HG03575 (cell line): ENCODE data around the gene TOGARAM2.

Experiments used
- ATAC-seq: cut with Tn5 transposase; IDR thresholded peaks from one replicate; pipeline ENCODE4 v1.9.1; 2021; ENCODE audit not compliant: unreplicated experiment, insufficient number of reproducible peaks, low FRiP score; ENCODE audit errors: extremely low read depth

Gene TOGARAM2

DNA sequence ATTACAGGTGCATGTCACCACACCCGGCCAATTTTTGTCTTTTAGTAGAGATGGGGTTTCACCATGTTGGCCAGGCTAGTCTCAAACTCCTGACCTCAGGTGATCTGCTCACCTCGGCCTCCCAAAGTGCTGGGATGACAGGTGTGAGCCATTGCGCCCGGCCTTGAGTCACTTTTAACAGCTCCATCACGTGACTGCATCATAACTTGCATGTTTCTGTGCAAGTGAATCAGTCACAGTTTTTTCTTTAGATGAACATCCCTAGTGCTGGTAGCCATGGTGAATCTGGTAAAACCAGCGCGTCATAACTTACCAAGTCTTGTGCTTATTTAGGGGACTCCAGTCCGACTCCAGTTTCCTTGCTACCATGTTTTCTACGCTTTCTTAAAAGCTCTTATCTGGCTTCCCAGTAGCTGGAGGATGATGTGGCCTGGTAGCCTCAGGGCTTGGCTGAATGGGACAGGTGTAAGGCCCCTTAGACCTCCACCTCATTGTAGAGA lies 60.1 kb downstream of the TOGARAM2 start:
- no peak for ATAC-seq

- no peak for ATAC-seq
Observed at GRCh38 chr2:29042561-29043075, 61.5 kb downstream of the TOGARAM2 start.

- no peak for ATAC-seq
Observed at GRCh38 chr2:29044459-29044858, 63.4 kb downstream of the TOGARAM2 start.

GRCh38 chr2:29046321-29046720 lies 65.2 kb downstream of the TOGARAM2 start:
- no peak for ATAC-seq

DNA sequence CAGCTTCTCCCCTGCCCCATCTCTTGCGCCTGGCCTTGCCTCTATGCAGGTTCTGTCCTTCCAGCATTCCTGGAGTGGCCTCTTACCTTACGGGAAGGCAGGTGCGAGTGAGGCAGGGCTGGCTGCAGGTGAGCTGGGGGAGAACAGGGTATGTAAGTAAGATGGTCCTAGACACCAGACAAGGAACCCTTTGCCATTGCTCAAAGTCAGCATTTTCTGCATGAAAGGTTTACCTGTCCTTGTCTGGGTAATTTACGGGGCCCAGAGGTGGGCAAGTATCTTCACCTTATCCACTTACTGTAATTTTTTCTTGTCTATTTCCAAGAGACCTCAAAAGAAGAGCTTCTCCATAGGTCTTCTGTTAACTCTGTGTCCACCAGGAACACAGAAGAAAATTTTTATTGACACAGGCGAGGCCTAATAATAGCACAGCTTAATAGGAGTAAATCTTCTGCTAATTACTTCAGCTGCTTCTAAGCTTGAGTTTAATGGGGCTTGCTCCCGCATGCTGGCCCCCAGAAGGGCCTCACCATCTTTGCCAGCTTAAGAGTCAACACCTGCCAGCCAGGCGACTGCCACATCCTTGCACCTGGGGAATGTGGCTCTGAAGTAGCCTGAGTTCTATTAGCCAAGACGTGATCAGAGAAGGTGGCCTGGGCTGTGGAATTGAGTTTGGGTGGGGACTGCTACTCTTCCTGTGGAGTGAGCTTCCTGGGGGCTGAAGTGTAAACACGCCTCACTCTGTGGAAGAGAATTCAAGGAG lies 66.2 kb downstream of the TOGARAM2 start:
- ATAC-seq, result no peak

GRCh38 chr2:29050591-29050990 lies 69.5 kb downstream of the TOGARAM2 start:
- ATAC-seq, result no peak

GRCh38 chr2:29051730-29052129 lies 70.6 kb downstream of the TOGARAM2 start:
- no peak for ATAC-seq

DNA sequence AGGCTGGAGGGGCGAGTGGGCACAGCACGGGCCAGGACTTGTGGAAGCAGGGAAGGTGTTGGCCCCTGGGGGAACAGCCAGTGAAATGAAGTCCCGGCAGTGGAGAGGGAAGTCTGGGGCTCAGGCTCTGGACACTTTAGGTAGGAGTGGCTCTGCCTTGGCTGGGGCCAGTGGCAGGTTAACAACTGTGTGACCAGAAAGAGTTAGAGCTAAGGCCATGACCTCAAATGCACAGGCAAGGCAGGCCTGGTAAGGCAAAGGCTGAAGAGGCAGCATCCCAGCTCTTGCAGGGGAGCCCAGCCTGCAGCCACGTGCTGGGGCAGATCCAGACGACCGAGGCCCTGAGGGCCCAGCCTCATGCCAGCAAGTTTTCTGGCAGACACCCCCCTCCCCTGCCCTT lies 71.7 kb downstream of the TOGARAM2 start:
- no peak for ATAC-seq

- ATAC-seq, result no peak
Observed at GRCh38 chr2:29053223-29053622, 72.1 kb downstream of the TOGARAM2 start.

GRCh38 chr2:29053670-29054400 lies 72.7 kb downstream of the TOGARAM2 start:
- no peak for ATAC-seq

- ATAC-seq, result no peak
Observed at GRCh38 chr2:29054430-29054829, 73.3 kb downstream of the TOGARAM2 start.

GRCh38 chr2:29055601-29056000 lies 74.5 kb downstream of the TOGARAM2 start:
- ATAC-seq, result no peak

DNA sequence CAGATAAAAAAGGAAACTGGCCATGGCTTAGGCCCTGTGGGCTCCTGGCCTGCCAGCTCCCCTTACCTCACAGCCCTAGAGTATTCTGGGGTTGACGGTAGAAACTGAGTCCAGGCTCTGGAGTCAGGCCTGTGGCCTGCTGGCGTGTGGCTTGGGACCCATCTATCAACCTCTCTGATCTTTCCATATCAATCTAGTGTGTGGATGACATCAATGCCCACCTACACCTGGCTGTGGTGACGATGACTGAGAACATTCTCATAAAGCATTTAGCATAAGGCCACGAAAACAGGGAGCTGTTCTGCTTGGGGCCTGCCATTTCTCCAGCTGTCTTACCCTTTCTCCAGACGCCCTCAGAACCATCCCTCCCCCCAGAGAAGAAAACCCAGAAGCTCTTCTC lies 75.4 kb downstream of the TOGARAM2 start:
- ATAC-seq, result no peak

- no peak for ATAC-seq
Observed at GRCh38 chr2:29057006-29057405, 75.9 kb downstream of the TOGARAM2 start.

- ATAC-seq, result no peak
Observed at GRCh38 chr2:29059624-29060023, 78.5 kb downstream of the TOGARAM2 start.

GRCh38 chr2:29060441-29060840 lies 79.3 kb downstream of the TOGARAM2 start:
- no peak for ATAC-seq

DNA sequence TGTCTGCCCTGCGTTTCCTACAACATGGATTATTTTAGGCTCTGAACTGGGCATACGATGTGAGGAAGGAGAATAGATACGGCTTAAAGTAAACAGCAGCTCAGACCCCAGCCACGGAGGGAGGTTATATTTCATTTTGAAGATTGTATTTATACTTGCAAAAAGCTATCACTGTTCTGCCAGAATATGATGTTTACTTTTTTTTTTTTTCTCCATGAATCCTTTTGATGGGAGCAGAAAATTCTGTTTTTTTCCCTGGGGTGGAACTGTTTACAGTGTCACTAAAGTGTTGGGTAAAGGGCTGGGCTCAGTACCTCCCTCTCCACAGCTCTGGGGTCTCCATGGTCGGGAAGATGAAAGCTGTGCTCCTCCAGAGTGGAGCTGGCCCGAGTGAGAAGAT lies 80.1 kb downstream of the TOGARAM2 start:
- ATAC-seq, result no peak

GRCh38 chr2:29061616-29062015 lies 80.5 kb downstream of the TOGARAM2 start:
- ATAC-seq, result no peak

DNA sequence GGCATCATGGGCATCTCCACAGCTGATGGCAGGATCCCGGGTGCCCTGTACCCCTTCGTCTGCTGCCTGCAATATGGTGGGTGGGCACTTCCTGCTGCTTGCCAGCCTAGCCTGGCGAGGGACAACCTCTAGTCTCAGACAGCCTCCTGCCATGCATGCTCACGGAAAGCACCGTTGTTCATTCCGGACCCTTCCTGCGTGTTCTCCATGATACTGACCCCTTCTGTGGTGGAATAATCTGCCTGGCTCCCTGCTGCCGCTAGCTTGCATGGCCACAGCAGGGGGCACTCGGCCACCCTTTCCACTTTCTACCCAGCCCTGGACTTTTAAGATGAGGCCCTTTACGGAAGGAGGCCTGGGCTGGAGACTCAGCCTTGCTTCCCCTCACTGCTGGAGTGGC lies 81.3 kb downstream of the TOGARAM2 start:
- ATAC-seq, result no peak

DNA sequence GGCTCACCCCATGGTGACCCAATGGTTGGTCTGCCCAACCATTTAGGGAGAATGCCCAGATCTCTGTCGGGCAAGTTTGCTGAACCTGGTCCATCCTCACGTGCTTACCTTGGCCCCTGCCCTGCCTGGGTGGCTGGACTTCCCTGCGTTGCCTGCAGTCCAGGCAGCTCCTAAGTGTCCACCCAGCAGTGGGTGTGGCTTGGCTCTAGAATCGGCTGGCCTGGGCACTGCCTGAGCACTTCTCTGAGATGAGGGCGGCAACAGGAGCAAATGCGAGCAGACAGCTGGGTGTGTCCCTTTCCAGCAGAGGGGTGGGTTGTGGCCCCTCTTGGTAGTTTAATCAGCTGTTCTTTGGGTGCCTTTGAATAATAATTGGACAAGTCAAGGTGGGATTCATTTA lies 82.0 kb downstream of the TOGARAM2 start:
- ATAC-seq, result no peak
